ENCODE results near the gene PLCB4. TPM values are rescaled to one million over a fixed set of nuclear protein-coding genes. Genes with fewer than 3 reads are reported as not detected.

PLCB4 gene
- total RNA-seq, 6 experiments from 2014 or later, result 71.8 to 95.7 (median 79.1) TPM

- TF ChIP-seq, protein P1, sequence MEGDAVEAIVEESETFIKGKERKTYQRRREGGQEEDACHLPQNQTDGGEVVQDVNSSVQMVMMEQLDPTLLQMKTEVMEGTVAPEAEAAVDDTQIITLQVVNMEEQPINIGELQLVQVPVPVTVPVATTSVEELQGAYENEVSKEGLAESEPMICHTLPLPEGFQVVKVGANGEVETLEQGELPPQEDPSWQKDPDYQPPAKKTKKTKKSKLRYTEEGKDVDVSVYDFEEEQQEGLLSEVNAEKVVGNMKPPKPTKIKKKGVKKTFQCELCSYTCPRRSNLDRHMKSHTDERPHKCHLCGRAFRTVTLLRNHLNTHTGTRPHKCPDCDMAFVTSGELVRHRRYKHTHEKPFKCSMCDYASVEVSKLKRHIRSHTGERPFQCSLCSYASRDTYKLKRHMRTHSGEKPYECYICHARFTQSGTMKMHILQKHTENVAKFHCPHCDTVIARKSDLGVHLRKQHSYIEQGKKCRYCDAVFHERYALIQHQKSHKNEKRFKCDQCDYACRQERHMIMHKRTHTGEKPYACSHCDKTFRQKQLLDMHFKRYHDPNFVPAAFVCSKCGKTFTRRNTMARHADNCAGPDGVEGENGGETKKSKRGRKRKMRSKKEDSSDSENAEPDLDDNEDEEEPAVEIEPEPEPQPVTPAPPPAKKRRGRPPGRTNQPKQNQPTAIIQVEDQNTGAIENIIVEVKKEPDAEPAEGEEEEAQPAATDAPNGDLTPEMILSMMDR (IDR thresholded peaks at IDR 0.05), result no peak
- no peak for DNase-seq
- H3K27me3 Mint-ChIP-seq (ENCODE audit: insufficient read depth), result no peaks in the 10 kb centered on the region
- no peak overlapping the region for H3K4me3 Mint-ChIP-seq
- peaks cover 36% of the 10 kb centered on the region for H3K4me1 Mint-ChIP-seq (ENCODE audit: low read depth)
- peaks cover 15% of the 10 kb centered on the region for H3K9me3 Mint-ChIP-seq
- H3K27ac Mint-ChIP-seq, result no peak overlapping the region
- peaks cover 43% of the 10 kb centered on the region for H3K36me3 Mint-ChIP-seq (ENCODE audit: low read depth)
Observed at GRCh38 chr20:9156529-9157280, 87.8 kb downstream of the PLCB4 start.

GRCh38 chr20:9160331-9160730, 91.4 kb downstream of the PLCB4 start:
- TF ChIP-seq, protein P1 (IDR thresholded peaks at IDR 0.05), result no peak
- H3K4me1 Mint-ChIP-seq (ENCODE audit: low read depth), result peaks cover 66% of the 10 kb centered on the region
- peak overlapping the region; percentile 72 for H3K27ac Mint-ChIP-seq
- DNase-seq, result no peak
- H3K4me3 Mint-ChIP-seq, result peak overlapping the region; percentile 75
- H3K9me3 Mint-ChIP-seq, result no peaks in the 10 kb centered on the region
- no peaks in the 10 kb centered on the region for H3K27me3 Mint-ChIP-seq (ENCODE audit: insufficient read depth)
- peaks cover 15% of the 10 kb centered on the region for H3K36me3 Mint-ChIP-seq (ENCODE audit: low read depth)

DNA sequence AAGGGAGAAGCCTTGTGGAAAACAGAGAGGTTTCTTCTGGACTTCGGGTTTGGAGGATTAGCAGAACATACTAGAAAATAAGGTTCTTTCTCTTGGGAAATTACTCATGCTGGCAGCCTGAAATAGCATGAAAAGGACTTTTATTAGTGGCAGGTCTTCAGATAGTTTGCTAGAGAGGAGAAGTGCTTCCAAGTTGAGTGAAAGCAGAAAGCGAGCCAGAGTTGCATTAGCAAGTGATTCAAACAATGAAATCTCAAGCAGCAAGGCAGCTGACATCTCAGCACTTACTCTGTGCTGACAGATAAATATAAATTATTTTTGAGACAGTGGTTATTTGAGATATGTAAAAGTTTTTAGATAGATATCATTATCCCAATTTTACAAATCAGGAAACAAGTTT, 91.9 kb downstream of the PLCB4 start:
- Mint-ChIP-seq H3K4me1 (ENCODE audit: low read depth) (peaks cover 70% of the 10 kb centered on the region), H3K27ac (peak overlapping the region; percentile 72), H3K4me3 (peak overlapping the region; percentile 75), H3K36me3 (ENCODE audit: low read depth) (peaks cover 10% of the 10 kb centered on the region), H3K27me3 (ENCODE audit: insufficient read depth) (no peaks in the 10 kb centered on the region), H3K9me3 (no peaks in the 10 kb centered on the region)
- DNase-seq, result no peak
- TF ChIP-seq, protein P1 (IDR thresholded peaks at IDR 0.05), result no peak

DNA sequence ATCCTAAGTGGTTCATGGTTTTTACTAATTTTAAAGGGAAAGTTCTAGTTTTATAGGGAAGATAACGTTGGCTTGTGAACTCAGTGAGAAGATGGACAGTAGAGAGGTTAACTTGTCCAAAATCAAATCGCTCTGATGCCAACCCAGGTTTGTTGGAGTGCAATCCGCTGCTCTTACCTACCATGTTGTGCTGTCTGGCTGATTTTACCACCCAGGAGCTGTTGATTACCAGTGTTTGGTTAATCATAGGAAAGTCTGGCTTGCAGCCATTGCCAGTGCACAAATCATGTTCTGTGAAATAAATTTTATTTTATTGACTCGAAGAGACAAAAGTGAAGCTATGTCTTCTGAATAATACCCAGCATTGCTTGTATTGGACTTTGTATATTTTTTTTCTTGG, 92.4 kb downstream of the PLCB4 start:
- H3K4me1 Mint-ChIP-seq (ENCODE audit: low read depth), result peaks cover 75% of the 10 kb centered on the region
- no peak for DNase-seq
- H3K27me3 Mint-ChIP-seq (ENCODE audit: insufficient read depth), result no peaks in the 10 kb centered on the region

DNA sequence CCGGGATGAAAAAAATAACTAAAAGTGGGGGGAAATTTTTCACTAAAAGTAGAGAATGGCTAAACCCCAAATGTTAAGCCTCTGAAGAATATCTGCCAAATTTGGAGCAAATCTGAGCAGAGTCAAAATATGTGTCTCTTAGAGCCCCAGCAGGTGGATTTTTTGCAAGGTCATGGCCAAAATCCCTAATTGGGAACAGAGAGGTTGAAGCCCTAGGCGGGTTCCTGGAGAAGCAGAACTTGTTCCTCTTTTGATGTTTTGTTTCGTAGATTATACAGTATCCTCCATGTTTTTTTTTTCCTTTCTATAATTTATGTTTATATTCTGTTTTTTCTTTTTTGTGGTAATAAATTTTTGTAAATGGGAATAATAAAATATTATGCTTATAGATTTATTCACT, 94.4 kb downstream of the PLCB4 start:
- TF ChIP-seq, protein P1 (IDR thresholded peaks at IDR 0.05), result no peak
- Mint-ChIP-seq H3K4me1 (ENCODE audit: low read depth) (peaks cover 73% of the 10 kb centered on the region), H3K27me3 (ENCODE audit: insufficient read depth) (no peaks in the 10 kb centered on the region), H3K4me3 (no peak overlapping the region), H3K36me3 (ENCODE audit: low read depth) (no peaks in the 10 kb centered on the region), H3K27ac (no peak overlapping the region), H3K9me3 (no peaks in the 10 kb centered on the region)
- no peak for DNase-seq

More for the DNA sequence above, 92.4 kb downstream of the PLCB4 start:
- TF ChIP-seq, protein P1 (IDR thresholded peaks at IDR 0.05), result no peak
- Mint-ChIP-seq H3K36me3 (ENCODE audit: low read depth) (peaks cover 8% of the 10 kb centered on the region; the same call in 1 of the 2 replicates), H3K9me3 (no peaks in the 10 kb centered on the region), H3K4me3 (no peak overlapping the region), H3K27ac (no peak overlapping the region)

Measured in HFFc6 (cell line).